GM13977 (cell line): Measurements from ENCODE around the gene BCL2L15.

Experiments used
- DNase-seq: peaks from one replicate; pipeline ENCODE4 v3.0.0; 2012; ENCODE audit warnings: low spot score
- CTCF ChIP-seq: IDR thresholded peaks from 2 replicates; pipeline ENCODE4 v1.5.1; 2012; ENCODE audit warnings: mild to moderate bottlenecking, control low read depth; ENCODE audit not compliant: insufficient read depth; ENCODE audit errors: extremely low read depth, missing control alignments
- in situ Hi-C: fragments of 300-500 bp; cut with MboI; formaldehyde crosslinking; loops from one replicate; pipeline ENCODE4 v1.12.0; 2022; ENCODE audit warnings: low sequenced_read_pairs, low pct_unique_long_range_greater_than_20kb, mixed read lengths, inconsistent platforms; ENCODE audit not compliant: unreplicated experiment

BCL2L15 gene

DNA sequence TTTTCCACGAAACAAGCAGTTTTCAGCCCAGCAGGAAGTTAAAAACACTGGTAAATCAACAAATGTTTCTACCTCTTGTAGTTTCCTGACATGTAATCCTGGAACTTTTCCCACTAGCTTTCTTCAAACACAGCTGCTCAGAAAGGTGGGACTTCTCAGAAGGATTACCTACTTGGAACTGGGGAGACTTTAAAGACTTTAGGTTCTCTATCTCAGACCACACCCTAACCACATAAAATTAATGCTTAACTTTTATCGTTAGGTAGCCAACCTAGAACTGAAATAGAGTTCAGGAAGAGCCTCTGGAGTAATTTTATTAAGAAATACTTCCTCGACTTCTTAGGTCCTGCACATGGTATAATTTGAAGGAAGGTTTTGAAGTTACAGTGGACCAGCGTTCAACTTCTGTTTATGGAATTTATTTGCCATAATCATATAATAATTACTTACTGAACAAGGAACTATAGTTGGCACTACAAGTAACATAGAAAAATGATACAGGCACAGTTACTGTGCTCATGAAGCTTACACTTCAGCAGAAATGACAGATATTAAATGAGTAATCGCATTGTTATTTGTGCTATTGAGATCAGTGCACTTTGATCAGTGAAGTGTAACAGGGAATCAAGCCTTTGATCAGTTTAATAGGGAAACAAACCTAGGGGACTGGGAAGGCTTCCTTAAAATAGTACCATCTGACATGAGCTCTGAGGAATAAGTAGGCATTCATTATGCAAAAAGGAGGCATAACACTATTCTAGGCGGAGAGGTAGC lies at the start of gene BCL2L15:
Gene BCL2L15 (minus strand): TSS at position 180 of the 774 bp plus-strand sequence. CDS start 206 bp downstream, outside the sequence.
- DNase-seq = no peak
- no peak for TF ChIP-seq CTCF
- in situ Hi-C loops = no loop called here

DNA sequence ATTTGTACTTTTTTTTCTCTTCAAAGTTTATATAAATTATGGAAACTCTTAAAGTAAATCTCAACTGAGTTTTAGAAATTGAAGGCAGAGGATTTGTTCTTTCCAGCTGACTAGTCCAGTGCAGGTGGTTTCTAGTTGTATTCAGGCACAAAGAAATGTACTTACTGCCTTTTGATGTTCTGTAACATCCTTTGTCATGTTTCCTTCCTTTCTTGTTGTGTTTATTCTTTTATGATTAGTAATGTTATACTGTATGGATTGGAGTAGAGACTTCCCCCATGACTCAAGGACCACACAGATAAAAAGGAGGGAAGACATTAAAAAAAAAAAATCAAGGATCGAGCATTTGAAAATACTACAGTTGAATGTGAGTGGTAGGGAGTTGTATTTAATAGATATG lies 49.8 kb upstream of the BCL2L15 start:
- no peak for TF ChIP-seq CTCF
- in situ Hi-C loops = loop anchor here (10.0 kb wide), 1 partner anchor 112 kb away; no protein-coding TSS in a partner anchor
- no peak for DNase-seq

DNA sequence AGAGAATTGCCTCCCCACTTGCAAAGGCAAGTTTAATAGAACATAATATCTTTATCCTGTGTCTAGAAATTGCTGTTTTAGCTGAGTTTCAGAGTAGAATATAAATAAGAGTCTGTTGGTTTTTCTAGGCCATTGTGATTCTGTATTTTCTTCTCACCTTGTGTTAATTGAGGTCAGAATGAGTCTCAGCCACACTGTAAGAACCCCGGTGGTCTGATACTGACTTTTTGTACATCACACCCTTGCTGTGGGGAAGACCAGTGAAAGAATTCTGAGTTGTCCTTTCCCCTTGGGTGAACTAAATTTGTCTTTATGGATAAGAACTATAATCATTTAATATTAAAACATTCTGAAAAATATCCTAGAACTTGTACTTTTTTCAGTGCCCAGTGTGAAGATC lies 48.6 kb upstream of the BCL2L15 start:
- DNase-seq = no peak
- TF ChIP-seq CTCF = no peak
- in situ Hi-C loops = loop anchor here (10.0 kb wide), 1 partner anchor 111 kb away; no protein-coding TSS in a partner anchor

GRCh38 chr1:113935176-113935575 lies 47.8 kb upstream of the BCL2L15 start:
- in situ Hi-C loops = loop anchor here (10.0 kb wide), 1 partner anchor 110 kb away; no protein-coding TSS in a partner anchor
- no peak for DNase-seq
- no peak for TF ChIP-seq CTCF

GRCh38 chr1:113934511-113935055 lies 47.2 kb upstream of the BCL2L15 start:
- DNase-seq = no peak
- TF ChIP-seq CTCF = no peak
- in situ Hi-C loops = loop anchor here (10.0 kb wide), 1 partner anchor 110 kb away; no protein-coding TSS in a partner anchor

DNA sequence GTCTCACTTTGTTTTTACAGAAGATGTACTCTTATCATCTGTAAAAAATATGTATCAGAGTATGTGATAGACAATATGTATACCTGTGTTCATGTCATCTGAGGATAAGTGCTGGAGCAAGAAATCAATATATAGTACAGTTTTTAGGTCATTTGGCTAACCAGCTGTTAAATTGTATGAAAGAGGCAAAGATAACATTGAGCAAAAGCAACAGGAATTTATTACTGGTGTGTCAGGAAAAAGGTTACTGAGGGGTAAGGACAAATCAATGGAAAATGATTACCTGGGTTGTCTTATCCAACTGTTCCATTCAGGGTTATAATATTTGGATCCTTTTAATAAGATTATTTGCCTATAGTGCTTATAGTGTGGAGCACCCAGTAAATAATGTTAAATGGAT lies 46.6 kb upstream of the BCL2L15 start:
- no peak for DNase-seq
- no peak for TF ChIP-seq CTCF
- in situ Hi-C loops = loop anchor here (10.0 kb wide), 1 partner anchor 109 kb away; no protein-coding TSS in a partner anchor
